Activated CD4-positive, alpha-beta T cell treated with anti-CD3 and anti-CD28 coated beads, Interleukin-2, amount 50 U/mL, for 16 hours (primary cell): ENCODE measurements around the gene TBC1D12.

Experiments
- DNase-seq: peaks from one replicate; pipeline ENCODE4 v3.0.0-alpha.2; 2020

Gene TBC1D12

DNA sequence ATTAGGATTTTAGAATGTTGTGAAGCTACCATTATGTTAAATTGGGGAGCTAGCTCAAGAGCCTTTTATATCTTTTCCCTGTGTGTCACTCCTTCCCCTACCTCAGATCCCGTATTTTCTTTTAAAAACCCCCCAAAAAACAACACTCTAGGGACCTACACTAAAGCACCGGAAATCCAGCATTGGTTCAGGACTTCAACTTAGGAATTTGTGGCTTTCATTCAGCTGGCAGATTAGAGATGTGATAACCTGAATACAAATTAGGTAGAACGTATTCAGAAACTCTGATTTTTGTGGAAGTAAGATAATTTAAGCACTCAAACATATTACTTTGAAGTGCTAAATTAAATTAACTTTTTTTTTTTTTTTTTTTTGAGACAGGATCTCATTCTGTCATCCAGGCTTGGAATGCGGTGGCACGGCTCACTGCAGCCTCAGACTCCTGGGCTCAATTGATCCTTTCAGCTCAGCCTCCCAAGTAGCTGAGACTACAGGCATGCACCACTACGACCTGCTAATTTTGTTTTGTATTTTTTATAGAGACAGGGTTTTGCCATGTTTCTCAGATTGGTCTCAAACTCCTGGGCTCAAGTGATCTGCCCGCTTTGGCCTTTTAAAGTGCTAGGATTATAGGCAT is 6.8 kb downstream of the TBC1D12 start:
- DNase-seq: no peak

- no peak for DNase-seq
Measured at GRCh38 chr10:94411304-94411703, 9.0 kb downstream of the TBC1D12 start.

- DNase-seq: no peak
Measured at GRCh38 chr10:94412449-94412848, 10.1 kb downstream of the TBC1D12 start.

DNA sequence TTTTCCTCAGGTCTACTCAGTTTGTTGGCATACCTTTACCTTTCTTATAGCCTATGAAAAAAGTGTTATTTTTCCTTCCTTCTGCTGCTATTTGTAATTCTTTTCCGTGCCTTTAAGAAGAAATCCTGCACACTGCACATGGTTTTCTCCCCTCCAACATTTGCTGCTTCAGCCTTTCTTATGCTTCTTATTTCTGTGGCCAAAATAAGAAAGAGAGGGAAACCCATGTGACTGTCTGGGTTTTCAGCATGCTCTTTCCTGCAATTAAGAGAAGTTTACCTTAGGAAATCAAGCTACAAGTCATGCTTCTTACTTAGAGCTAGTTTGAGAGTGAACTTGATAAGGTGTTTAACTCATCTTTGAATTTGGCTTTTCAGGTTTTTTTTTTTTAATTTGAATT is 11.0 kb downstream of the TBC1D12 start:
- no peak for DNase-seq

DNA sequence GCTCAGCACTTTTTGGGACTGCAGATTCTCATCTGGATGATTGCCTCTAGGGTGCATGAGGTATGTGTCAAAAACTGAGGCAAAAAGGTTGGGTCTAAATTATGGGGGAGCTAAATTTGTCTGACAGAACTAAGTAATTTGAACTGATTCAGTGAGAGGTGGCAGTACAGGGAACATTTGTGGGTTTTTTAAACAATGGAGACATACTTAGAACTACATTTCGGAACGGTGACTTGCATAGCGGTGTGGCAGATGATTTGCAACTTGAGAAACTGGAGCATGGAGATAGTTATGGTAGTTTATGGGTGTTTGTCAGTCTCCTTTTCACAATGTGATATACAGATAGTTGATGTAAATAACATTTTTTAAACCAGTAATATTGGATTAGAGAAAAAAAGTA is 14.6 kb downstream of the TBC1D12 start:
- DNase-seq: no peak

DNA sequence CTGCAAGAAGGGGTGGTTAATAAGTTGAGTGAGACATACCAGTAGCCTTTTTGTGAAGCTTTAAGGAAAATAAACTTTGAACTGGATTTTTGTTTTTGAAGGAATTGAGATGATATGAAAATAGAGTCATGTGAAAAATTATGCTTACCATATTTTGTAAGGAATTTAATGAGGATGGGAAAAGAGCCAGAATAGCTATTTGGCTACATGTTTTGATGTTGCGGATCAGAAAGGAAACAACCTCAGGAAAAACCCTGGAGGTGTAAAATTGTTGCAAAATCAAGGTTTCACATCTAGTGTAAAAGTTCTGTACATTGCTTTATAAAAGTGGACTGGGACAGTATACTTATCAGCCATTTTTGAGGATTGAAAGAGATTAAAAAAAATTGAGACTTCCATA is 15.0 kb downstream of the TBC1D12 start:
- no peak for DNase-seq

DNA sequence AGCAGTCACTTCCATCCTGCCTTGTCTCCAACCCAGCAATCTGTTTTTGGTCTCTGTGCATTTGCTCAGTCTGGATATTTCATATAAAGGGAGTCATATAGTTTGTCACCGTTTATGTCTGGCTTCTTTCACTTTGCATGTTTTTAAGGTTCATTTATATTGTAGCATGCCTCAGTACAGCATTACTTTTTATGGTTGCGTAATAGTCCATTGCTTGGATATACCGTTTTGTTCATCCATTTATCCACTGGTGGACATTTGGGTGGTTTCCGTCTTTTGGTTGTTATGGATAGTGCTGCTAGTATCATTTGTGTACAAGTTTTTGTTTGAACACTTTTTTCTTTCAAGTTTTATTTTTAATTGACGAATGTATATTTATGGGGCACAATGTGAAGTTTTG is 18.2 kb downstream of the TBC1D12 start:
- DNase-seq: no peak

DNA sequence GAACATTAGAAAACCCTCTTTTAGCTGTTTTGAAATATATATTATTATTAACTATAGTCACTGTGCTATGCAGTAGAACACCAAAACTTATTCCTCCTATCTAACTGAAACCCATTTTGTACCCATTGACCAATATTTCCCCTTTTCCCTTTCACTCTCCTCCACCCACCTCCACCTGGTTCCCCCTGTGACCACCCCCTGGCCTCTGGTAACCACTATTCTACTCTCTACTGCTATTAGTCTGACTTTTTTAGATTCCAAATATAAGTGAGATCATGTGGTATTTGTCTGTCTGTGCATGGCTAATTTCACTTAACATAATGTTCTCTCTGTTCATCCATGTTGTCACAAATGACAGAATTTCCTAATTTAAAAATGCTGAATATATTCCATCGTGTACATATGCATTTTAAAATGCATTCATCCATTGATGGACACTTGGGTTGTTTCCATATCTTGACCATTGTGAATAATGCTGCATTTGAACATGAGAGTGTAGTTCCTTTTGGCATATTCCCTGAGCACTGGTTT is 18.7 kb downstream of the TBC1D12 start:
- no peak for DNase-seq

DNA sequence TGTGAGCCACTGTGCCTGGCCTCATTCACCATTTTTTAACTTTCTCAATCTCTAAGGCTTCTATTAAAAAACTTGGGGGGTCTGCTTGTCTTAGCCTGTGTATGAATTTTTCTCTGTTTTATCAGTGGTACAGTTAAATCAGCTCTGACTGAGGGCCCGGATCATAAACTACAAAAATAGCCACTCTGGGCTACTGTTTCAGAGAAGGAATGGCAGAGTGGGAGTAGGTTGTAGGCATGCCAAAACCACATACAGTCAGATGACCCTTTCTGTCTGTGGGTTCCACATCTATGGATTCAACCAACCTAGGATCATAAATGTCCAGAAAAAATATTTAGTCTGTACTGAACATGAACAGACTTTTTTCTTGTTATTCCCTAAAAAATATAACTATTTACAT is 21.3 kb downstream of the TBC1D12 start:
- DNase-seq: no peak

DNA sequence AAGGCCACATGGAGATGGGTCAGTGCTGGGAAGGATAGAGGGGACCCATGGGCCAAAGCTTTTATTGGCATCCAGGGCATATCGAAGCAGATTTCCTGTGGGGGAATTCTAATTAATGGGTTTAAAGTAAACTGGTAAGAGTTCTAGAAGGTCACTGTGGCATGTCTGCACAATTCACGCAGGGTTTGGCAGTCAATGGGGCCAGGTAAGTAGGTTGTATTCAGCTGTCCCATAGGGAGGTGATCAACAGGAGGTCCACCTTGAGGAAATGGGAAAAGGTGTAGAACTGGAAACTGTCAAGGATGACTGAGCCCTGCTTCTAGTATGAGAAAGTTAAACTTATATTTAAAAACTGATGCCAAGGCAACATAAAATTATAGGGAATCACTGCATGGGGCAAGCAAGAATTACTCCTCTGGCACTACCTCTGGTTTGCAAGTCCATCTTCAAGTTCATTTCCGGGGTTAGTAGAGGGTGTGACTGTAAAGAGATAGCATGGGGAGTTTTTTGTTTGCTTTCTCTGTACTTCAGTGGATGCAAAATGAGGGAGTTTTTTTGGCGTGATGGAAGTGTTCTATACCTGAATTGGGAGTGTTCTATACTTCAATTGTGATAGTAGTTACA is 22.5 kb downstream of the TBC1D12 start:
- no peak for DNase-seq

DNA sequence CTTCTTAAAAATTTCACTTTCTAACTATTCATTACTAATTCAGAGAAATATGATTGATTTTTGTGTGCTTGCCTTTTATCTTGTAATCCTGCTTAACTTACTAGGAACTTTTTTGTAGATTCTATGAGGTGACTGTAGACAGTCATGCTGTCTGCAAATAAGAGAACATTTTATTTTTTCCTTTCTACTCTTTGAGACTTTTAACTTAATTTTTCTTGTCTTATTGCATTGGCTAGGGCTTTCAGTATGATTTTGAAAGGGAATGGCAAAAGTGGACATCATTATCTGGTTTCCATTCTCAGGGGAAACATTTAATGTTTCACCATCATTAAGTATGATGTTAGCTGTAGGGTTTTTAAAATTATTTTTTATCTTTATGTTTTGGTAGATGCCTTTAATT is 23.6 kb downstream of the TBC1D12 start:
- DNase-seq: no peak

GRCh38 chr10:94427166-94427565 is 24.8 kb downstream of the TBC1D12 start:
- DNase-seq: no peak

DNA sequence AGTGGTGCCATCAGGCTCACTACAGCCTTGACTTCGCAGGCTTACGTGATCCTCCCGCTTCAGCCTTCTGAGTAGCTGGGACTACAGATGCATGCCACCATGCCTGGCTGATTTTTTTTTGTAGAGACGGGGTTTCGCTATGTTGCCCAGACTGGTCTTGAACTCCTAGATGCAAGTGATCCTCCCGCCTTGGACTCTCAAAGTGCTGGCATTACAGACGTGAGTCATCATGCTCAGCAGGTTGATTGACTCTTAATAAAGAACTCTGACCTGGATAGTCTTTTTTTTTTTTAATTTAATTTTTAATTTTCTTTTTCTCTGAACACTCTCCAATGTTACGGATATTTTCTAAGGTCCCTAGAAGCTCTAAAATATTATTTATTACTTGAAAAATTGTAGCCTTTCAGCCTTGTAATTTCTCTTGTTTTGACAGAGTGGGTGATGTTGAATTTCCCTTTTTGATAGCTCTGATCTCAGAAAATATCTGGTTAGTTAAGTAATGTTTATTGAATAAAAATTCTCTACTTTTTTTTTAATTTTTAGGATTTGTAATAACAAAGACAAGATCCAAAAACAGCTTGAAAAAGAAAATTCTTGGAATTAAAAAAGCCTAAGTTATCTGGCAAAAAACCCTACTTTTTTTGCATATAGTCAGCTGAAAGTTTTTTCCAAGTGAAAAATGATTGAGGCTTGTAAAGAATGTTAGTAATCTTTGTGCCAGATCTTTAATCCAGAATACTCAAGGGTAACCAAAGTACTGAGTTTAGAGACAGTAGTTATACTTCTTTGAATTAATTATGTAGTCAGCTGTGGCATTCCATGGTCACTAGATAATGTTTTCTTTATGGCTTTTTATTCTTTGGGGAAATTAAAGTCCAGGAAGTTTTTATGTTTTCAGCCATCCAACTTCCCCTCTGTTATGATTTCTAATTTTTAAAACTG is 26.7 kb downstream of the TBC1D12 start:
- no peak for DNase-seq

GRCh38 chr10:94430701-94431100 is 28.4 kb downstream of the TBC1D12 start:
- no peak for DNase-seq

GRCh38 chr10:94432443-94432842 is 30.1 kb downstream of the TBC1D12 start:
- no peak for DNase-seq

GRCh38 chr10:94439275-94439861 is 37.0 kb downstream of the TBC1D12 start:
- no peak for DNase-seq

DNA sequence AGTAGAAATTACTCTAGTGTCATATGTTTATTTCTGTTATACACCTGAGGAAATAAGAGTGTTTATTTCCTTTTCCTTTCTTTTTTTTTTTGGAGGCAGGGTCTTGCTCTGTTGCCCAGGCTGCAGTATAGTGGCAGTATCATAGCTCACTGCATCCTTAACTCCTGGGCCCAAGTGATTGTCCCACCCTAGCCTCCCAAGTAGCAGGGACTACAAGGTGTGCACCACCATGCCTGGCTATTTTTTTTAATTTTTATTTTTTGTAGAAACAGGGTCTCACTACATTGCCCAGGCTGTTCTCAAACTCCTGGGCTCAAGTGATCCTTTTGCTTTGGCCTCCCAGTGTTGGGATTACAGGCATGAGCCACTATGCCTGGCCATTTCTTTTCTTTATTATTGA is 37.8 kb downstream of the TBC1D12 start:
- DNase-seq: no peak

DNA sequence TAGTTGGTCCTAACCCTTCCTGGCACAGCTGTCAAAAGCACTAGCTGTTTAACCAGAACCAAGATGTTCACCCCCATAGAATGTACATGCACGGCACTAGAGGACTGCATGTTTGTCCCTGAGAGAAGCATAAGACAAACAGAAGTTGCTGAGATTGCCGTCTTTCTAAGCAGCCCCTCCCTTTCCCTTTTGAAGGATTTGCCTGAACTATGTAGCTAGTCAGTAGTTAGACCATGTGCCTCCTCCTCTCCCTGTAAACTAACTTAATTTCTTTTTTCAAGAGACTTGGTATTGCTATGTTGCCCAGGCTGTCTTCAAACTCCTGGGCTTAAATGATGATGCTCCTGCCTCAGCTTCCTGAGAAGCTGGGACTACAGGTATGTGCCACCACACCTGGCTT is 40.7 kb downstream of the TBC1D12 start:
- no peak for DNase-seq

GRCh38 chr10:94443549-94443948 is 41.2 kb downstream of the TBC1D12 start:
- DNase-seq: no peak

GRCh38 chr10:94450782-94451181 is 48.4 kb downstream of the TBC1D12 start:
- DNase-seq: no peak

DNA sequence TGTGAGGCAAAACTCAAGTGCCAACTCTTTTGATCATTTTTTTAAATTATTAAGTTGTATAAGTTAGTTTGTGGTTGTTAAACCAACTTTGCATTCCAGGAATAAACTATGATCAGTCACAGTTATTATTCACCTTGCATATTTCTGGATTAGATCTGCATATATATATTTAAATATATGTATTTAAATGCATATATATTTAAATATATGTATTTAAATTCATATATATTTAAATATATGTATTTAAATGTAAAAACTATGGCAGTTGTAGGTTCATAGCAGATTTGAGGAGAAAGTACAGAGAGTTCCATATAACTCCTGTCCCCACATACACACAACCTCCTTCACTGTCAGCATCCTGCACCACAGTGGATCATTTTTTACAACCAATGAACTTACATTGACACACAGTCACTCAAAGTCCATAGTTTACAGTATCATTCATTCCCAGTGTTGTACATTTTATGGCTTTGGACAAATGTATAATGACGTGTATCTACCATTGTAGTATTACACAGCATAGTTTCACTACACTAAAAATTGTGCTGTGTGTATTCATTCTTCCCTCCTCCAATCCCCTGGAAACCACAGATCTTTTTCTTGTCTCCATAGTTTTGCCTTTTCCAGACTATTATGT is 49.7 kb downstream of the TBC1D12 start:
- no peak for DNase-seq

- DNase-seq: no peak
Measured at GRCh38 chr10:94456942-94457341, 54.6 kb downstream of the TBC1D12 start.

- DNase-seq: no peak
Measured at GRCh38 chr10:94459385-94459784, 57.0 kb downstream of the TBC1D12 start.
